Non-pigmented ciliary epithelial cell (primary cell): ENCODE data around the gene ACE.
A peak's percentile ranks its signal among the peaks of the same experiment; 100 is the strongest.

Source experiments
- DNase-seq: peaks from one replicate; pipeline ENCODE4 v3.0.0-alpha.2; 2010; ENCODE audit warnings: low read depth

ACE gene

GRCh38 chr17:63491413-63491812, 14.6 kb downstream of the ACE start:
- no peak for DNase-seq

DNA sequence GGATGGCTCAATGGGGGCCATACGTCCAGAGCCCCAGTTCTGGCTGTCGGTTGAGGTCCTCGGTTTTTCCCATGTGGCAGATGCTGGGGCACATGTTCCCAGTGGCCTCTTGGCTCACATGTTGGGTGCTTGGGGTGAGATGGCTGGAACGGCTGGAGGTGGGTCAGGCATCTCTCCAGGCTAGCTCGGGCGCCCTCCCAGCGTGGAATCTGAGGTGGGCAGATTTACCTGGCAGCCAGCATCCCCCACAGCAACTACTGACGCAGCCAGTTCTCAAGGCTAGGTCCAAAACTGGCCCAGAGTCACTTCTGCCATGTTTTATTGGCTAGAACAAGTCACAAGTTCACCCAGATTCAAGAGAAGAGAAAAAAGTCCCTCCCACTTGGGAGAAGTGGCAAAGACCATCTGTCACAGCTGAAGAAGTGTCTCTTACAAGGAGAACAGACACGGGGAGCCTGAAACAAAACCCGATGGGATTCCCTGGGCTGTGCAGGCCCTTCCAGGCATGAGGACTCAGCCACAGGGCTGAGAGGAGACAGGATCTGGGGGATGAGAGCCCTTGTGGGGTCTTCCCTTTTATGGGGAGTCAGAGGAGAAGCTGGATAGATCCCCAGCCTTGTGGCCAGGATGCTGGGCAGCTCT, 15.2 kb downstream of the ACE start:
- no peak for DNase-seq

DNA sequence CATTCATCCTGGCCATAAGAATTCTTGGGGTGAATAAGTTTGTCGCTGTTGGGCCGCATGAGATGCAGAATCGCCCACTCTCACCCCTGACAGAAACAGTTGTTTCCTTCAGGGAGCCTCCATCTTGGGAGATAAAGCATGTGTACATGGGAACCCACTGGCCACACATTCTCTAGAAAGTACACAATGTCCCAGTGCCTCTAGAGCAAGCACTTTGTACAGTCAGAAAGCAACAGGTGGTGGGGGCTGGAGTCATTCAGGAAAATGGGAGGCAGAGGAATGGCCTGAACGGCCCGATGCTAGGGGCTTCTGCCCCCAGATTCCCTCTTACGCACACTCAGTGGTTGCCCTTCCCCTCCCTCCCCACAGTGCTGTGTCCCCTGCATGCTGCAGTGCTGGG, 16.1 kb downstream of the ACE start:
- no peak for DNase-seq

DNA sequence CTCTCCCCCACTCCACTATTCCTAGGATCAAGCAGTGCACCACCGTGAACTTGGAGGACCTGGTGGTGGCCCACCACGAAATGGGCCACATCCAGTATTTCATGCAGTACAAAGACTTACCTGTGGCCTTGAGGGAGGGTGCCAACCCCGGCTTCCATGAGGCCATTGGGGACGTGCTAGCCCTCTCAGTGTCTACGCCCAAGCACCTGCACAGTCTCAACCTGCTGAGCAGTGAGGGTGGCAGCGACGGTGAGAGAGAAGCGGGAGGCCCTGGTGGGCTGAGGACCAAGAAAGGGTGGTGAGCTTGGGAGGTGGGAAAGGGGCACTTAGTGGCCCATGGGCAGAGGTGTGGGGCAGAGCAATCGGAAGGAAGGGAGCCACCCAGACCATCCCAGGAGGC, 16.6 kb downstream of the ACE start:
- no peak for DNase-seq

GRCh38 chr17:63494300-63494928, 17.6 kb downstream of the ACE start:
- no peak for DNase-seq

DNA sequence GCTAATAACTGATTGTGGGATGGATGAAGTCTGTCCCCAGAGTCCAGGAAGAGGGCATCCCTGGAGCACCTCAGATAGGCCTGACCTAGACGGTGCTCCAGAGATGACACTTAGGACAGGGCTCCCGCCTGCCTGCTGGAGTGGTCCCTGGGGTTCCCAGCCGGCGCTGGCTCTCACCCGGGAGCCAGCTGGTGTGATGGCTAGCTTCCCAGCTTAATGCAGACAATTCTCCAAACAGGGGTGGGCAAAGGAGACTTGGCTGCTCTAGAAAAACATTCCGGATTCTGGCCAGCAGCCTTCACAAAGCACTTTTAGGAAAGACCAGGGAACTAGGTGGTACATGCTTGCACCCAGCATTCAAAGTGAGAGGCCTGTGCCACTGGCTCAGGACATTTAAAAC, 18.6 kb downstream of the ACE start:
- DNase-seq = no peak

- no peak for DNase-seq
Measured at GRCh38 chr17:63496177-63496576, 19.3 kb downstream of the ACE start.

GRCh38 chr17:63496663-63497400, 20.0 kb downstream of the ACE start:
- no peak for DNase-seq

- DNase-seq = no peak
Measured at GRCh38 chr17:63497708-63498483, 21.0 kb downstream of the ACE start.

DNA sequence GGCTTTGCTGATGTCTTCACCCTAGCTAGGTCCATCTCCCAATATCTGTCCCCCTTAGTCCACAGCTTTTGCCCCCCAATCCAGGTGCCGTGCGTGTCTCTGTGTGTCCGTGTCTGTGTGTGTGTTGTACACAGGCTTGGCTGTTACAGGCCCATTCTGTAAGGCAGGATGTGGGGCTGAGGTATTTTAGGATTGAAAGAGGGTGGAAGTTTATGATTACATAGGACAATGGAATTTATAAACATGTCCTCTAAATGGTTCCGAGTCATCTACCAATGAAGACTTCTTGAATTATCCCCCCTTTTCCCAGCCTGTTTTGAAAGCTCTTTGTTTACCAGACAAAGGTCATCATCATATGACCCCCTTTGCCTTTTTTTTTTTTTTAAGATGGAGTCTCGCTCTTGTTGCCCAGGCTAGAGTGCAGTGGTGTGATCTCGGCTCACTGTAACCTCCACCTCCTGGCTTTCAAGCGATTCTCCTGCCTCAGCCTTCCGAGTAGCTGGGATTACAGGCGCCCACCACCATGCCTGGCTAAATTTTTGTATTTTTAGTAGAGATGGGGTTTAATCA, 21.9 kb downstream of the ACE start:
- DNase-seq = peak; percentile 52

- DNase-seq = no peak
Measured at GRCh38 chr17:63500543-63501390, 23.9 kb downstream of the ACE start.

GRCh38 chr17:63503341-63503705, 26.5 kb downstream of the ACE start:
- DNase-seq = no peak

DNA sequence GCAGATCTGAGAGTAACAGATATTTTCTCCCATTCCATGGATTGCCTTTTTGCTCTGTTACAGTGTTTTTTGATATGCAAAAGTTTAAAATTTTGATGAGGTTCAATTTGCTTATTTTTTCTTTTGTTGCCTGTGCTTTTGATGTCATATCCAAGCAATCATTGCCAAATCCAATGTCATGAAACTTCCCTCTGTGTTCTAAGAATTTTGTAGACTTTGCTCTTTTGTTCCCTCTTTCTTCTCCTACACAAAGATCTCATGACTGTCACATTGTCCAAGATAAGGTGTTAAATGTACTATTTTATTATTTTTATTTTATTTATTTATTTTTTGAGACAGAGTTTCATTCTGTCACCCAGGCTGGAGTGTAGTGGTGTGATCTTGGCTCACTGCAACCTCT, 27.4 kb downstream of the ACE start:
- no peak for DNase-seq

DNA sequence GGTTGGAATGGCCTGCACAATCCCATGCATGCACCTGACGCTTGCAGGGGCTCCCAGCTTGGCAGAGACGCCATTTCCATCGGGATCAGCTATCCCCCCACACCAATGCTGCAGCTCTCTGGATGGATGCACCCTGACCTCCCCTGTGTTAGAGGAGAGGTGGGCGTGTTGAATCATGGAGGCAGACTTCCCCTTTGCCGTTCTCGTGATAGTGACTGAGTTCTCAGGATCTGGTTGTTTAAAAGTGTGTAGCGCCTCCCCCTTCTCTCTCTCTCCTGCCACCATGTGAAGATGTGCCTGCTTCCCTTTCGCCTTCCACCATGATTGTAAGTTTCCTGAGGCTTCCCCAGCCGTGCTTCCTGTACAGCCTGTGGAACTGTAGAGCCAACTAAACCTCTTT, 28.5 kb downstream of the ACE start:
- DNase-seq = no peak

- no peak for DNase-seq
Measured at GRCh38 chr17:63506627-63507026, 29.8 kb downstream of the ACE start.

DNA sequence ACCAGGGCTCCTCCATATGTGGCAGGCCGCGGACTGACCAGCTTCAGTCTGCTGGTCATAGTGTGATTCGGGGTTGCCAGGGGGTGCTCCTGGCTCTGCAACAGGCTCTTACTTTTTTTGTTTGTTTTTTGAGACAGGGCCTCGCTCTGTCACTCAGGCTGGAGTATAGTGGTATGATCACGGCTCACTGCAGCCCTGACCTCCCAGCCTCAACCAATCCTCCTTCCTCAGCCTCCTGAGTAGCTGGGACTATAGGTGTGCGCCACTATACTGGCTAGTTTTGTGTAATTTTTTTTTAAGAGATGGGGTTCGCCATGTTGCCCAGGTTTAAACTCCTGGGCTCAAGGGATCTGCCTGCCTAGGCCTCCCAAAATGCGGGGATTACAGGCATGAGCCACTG, 34.5 kb downstream of the ACE start:
- DNase-seq = no peak

DNA sequence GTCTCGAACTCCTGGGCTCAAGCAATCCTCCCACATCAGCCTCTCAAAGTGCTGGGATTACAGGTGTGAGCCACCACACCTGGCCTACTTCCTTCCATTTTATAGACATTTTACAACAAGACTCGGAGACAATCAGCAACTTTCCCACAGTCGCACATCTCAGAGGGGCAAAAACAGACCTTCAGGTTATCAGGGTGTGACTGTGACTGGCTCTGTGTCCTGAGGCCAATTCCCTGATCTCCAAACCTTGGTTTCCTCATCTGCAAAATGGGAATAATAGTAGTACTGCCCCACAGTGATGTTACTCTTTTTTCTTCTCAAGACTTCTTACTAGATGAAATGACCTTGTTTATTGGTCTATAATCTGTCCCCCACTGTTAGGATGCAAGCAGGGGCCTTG, 35.5 kb downstream of the ACE start:
- DNase-seq = no peak

DNA sequence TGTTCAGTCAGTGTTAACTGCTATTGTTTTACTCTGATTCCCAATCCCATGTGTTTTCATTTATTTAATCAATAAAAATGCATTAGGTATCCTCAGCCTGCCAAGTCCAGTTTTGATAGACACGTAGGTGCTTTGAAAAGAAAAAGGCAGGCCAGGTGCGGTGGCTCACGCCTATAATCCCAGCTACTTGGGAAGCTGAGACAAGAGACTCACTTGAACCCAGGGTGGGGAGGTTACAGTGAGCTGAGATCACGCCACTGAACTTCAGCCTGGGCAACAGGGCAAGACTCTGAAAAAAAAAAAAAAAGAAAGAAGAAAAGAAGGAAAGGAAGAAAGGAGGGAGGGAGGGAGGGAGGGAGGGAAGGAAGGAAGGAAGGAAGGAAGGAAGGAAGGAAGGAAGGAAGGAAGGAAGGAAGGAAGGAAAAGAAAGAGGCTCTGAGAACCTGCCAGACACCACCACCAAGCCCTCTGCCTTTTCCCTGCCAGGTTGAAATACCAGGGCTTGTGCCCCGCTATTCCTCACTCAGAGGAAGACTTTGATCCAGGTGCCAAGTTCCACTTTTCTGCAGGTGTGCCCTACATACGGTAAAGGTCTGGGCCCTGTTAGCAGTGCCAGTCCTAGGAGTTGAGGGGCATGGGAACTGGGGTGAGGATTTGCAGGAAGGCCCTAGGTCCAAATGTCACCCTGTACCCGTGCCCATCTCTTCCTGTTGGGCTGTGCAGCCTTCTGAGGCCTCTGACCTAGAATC, 36.2 kb downstream of the ACE start:
- DNase-seq = no peak

GRCh38 chr17:63514477-63514876, 37.6 kb downstream of the ACE start:
- no peak for DNase-seq

- no peak for DNase-seq
Measured at GRCh38 chr17:63514974-63515373, 38.1 kb downstream of the ACE start.

- no peak for DNase-seq
Measured at GRCh38 chr17:63515426-63515825, 38.6 kb downstream of the ACE start.
